Neural progenitor cell (in vitro differentiated cells): Measurements from ENCODE around the gene CYSLTR2. TPM values are rescaled to one million over a fixed set of nuclear protein-coding genes. Genes with fewer than 3 reads are reported as not detected.

ENCODE experiments used
- DNase-seq: peaks from one replicate; pipeline ENCODE4 v3.0.0-alpha.2; 2016; ENCODE audit warnings: low spot score
- H2AFZ ChIP-seq: fragments of 200-600 bp; sonication (generic); replicated peaks from 2 replicates; pipeline ENCODE4 v1.6.1; 2016; ENCODE audit warnings: antibody characterized with exemption
- H3F3A ChIP-seq: fragments of 200-600 bp; sonication (generic); 2 replicates; pipeline ENCODE4 v1.6.1; 2016; ENCODE audit warnings: antibody characterized with exemption, low read depth
- H3K27ac ChIP-seq: fragments of 200-600 bp; sonication (generic); 2 replicates; pipeline ENCODE4 v1.5.1; 2016; ENCODE audit warnings: mild to moderate bottlenecking
- H3K27me3 ChIP-seq: fragments of 200-600 bp; sonication (generic); 2 replicates; pipeline ENCODE4 v1.6.1; 2016; ENCODE audit warnings: mild to moderate bottlenecking, moderate library complexity
- H3K36me3 ChIP-seq: fragments of 200-600 bp; sonication (generic); 2 replicates; pipeline ENCODE4 v1.5.1; 2016
- H3K4me1 ChIP-seq: fragments of 200-600 bp; sonication (generic); 2 replicates; pipeline ENCODE4 v1.6.1; 2016; ENCODE audit warnings: mixed run types
- H3K4me2 ChIP-seq: fragments of 200-600 bp; sonication (generic); 2 replicates; pipeline ENCODE4 v1.6.1; 2016
- H3K4me3 ChIP-seq: fragments of 200-600 bp; sonication (generic); 2 replicates; pipeline ENCODE4 v1.5.1; 2016
- H3K79me2 ChIP-seq: fragments of 200-600 bp; sonication (generic); 2 replicates; pipeline ENCODE4 v1.6.1; 2016; ENCODE audit warnings: low read depth
- H3K9ac ChIP-seq: fragments of 200-600 bp; sonication (generic); 2 replicates; pipeline ENCODE4 v1.6.1; 2016
- H3K9me3 ChIP-seq: fragments of 200-600 bp; sonication (generic); 2 replicates; pipeline ENCODE4 v1.5.1; 2016; ENCODE audit warnings: low read depth
- H4K20me1 ChIP-seq: fragments of 200-600 bp; sonication (generic); 2 replicates; pipeline ENCODE4 v1.6.1; 2016; ENCODE audit warnings: low read depth
- H3K27ac Mint-ChIP-seq: 3 replicates; pipeline ENCODE4 v1.8.0; 2021; ENCODE audit warnings: mixed read lengths
- H3K27me3 Mint-ChIP-seq: 2 replicates; pipeline ENCODE4 v1.8.0; 2022; ENCODE audit warnings: low read depth, mild to moderate bottlenecking, inconsistent platforms, moderate library complexity, mixed read lengths; ENCODE audit not compliant: insufficient read depth
- H3K36me3 Mint-ChIP-seq: 3 replicates; pipeline ENCODE4 v1.8.0; 2021; ENCODE audit warnings: mixed read lengths
- H3K4me1 Mint-ChIP-seq: 3 replicates; pipeline ENCODE4 v1.8.0; 2021; ENCODE audit warnings: mixed read lengths
- H3K4me3 Mint-ChIP-seq: 3 replicates; pipeline ENCODE4 v1.8.0; 2021; ENCODE audit warnings: mild to moderate bottlenecking, moderate library complexity, mixed read lengths
- H3K9me3 Mint-ChIP-seq: 3 replicates; pipeline ENCODE4 v1.8.0; 2020; ENCODE audit warnings: mixed read lengths
- CTCF ChIP-seq: fragments of 200-600 bp; sonication (generic); IDR thresholded peaks from 2 replicates; pipeline ENCODE4 v1.5.1; 2017; ENCODE audit warnings: antibody characterized with exemption, mild to moderate bottlenecking
- EZH2 ChIP-seq: fragments of 200-600 bp; sonication (generic); IDR thresholded peaks from 2 replicates; pipeline ENCODE4 v1.6.1; 2017; ENCODE audit warnings: antibody characterized with exemption, mild to moderate bottlenecking, moderate library complexity
- EZH2phosphoT487 ChIP-seq: fragments of 200-600 bp; sonication (generic); IDR thresholded peaks from 2 replicates; pipeline ENCODE4 v1.6.1; 2017; ENCODE audit warnings: antibody characterized with exemption
- total RNA-seq: library from RNA; depleted of rRNA; stranded (reverse); fragments of >200 nt; gene quantifications from 2 replicates; pipeline ENCODE4 v1.2.3, GENCODE V29; 2015; ENCODE audit warnings: low replicate concordance

The CYSLTR2 gene
- total RNA-seq, 1 donor from 2014 or later: not detected

GRCh38 chr13:48681905-48682304 is 28.2 kb downstream of the CYSLTR2 start:
- H3K9me3 Mint-ChIP-seq: peaks cover 3% of the 10 kb centered on the region
- Histone ChIP-seq H3K4me3 (no peak overlapping the region), H3K9ac (no peak overlapping the region), H4K20me1 (no peaks in the 10 kb centered on the region), H3K79me2 (no peaks in the 10 kb centered on the region), H3K36me3 (no peaks in the 10 kb centered on the region), H3K4me2 (no peak overlapping the region), H3K9me3 (no peaks in the 10 kb centered on the region), H3K4me1 (no peaks in the 10 kb centered on the region), H2AFZ (no peak overlapping the region), H3F3A (no peaks in the 10 kb centered on the region), H3K27me3 (no peaks in the 10 kb centered on the region), H3K27ac (no peak overlapping the region)
- H3K27me3 Mint-ChIP-seq: peaks cover 2% of the 10 kb centered on the region
- no peak overlapping the region for H3K27ac Mint-ChIP-seq
- H3K4me1 Mint-ChIP-seq: peaks cover 4% of the 10 kb centered on the region
- no peaks in the 10 kb centered on the region for H3K36me3 Mint-ChIP-seq
- no peak for TF ChIP-seq CTCF
- no peak for TF ChIP-seq EZH2
- no peak for TF ChIP-seq EZH2phosphoT487
- no peak for DNase-seq
- H3K4me3 Mint-ChIP-seq: no peak overlapping the region

GRCh38 chr13:48682436-48682835 is 28.7 kb downstream of the CYSLTR2 start:
- Mint-ChIP-seq H3K36me3 (no peaks in the 10 kb centered on the region), H3K4me3 (no peak overlapping the region), H3K27ac (no peak overlapping the region), H3K27me3 (peaks cover 2% of the 10 kb centered on the region), H3K4me1 (peaks cover 4% of the 10 kb centered on the region), H3K9me3 (peaks cover 3% of the 10 kb centered on the region)
- Histone ChIP-seq H3K9me3 (no peaks in the 10 kb centered on the region), H3K36me3 (no peaks in the 10 kb centered on the region), H3F3A (no peaks in the 10 kb centered on the region), H3K79me2 (no peaks in the 10 kb centered on the region), H4K20me1 (no peaks in the 10 kb centered on the region), H3K4me3 (no peak overlapping the region), H3K27ac (no peak overlapping the region), H3K4me1 (no peaks in the 10 kb centered on the region), H3K4me2 (no peak overlapping the region), H3K9ac (no peak overlapping the region), H2AFZ (no peak overlapping the region), H3K27me3 (no peaks in the 10 kb centered on the region)
- no peak for DNase-seq
- TF ChIP-seq CTCF (no peak), EZH2phosphoT487 (no peak), EZH2 (no peak)

GRCh38 chr13:48686636-48687210 is 33.0 kb downstream of the CYSLTR2 start:
- DNase-seq: no peak
- H3K27me3 Mint-ChIP-seq: peaks cover 2% of the 10 kb centered on the region
- H2AFZ ChIP-seq: no peak overlapping the region
- H3K27ac ChIP-seq: no peak overlapping the region
- no peak overlapping the region for H3K27ac Mint-ChIP-seq
- H3K4me1 ChIP-seq: no peaks in the 10 kb centered on the region
- H3K4me3 Mint-ChIP-seq: no peak overlapping the region
- no peaks in the 10 kb centered on the region for H3K36me3 ChIP-seq
- H3K79me2 ChIP-seq: no peaks in the 10 kb centered on the region
- no peaks in the 10 kb centered on the region for H3K4me1 Mint-ChIP-seq
- H3F3A ChIP-seq: no peaks in the 10 kb centered on the region
- TF ChIP-seq EZH2phosphoT487 (no peak), EZH2 (no peak), CTCF (no peak)
- H4K20me1 ChIP-seq: no peaks in the 10 kb centered on the region
- no peaks in the 10 kb centered on the region for H3K9me3 ChIP-seq
- no peak overlapping the region for H3K9ac ChIP-seq
- no peak overlapping the region for H3K4me3 ChIP-seq
- H3K27me3 ChIP-seq: no peaks in the 10 kb centered on the region
- no peaks in the 10 kb centered on the region for H3K36me3 Mint-ChIP-seq
- H3K4me2 ChIP-seq: no peak overlapping the region
- peaks cover 5% of the 10 kb centered on the region for H3K9me3 Mint-ChIP-seq
